Embryonic facial prominence (tissue), 1 donor: ENCODE measurements around the gene ELOF1.
"Not testable (repeated sequence)": the region's sequence is repeated elsewhere in the genome, so short reads cannot be mapped to it uniquely, and the experiment has no call there.

Experiments
- DNase-seq: peaks from one replicate; pipeline ENCODE4 v3.0.0-alpha.2; 2016; ENCODE audit errors: extremely low spot score

The ELOF1 gene

DNA sequence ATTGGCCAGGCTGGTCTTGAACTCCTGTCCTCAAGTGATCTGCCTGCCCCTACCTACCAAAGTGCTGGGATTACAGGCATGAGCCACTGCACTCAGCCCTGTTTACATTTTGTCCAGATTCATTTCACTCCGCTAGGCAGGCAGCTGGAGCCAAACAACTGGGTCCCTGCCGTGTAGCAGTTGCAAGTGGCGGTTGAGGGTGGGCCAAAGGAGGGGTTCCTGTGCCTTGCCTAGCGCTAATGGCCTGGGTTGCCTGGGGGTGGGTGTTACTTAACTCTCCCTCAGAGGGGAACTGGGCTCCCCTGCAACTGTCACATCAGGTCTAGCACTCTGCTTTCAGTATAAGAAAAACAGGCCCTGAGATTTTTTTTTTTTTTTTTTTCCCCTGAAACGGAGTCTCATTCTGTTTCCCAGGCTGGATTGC lies 11.0 kb upstream of the ELOF1 start:
- no peak for DNase-seq

DNA sequence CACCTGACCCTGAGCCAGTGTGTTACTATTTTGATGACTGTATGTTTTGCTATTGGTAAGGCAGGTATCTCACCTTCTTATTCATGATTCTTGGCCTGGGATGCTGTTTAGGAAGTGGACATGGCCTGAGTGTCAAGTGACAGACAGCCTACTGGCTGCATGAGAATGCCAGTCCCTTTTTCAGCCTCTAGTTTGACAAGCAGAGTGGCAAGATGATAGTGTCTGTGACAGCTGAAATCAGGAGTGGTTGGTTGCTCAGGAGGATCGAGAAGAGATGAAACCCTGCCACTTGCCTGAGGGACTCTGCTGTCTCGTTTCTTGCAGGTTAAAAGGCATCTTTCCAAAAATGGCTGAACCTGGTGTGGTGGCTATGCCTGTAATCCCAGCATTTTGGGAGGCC lies 7.1 kb upstream of the ELOF1 start:
- DNase-seq, result no peak

DNA sequence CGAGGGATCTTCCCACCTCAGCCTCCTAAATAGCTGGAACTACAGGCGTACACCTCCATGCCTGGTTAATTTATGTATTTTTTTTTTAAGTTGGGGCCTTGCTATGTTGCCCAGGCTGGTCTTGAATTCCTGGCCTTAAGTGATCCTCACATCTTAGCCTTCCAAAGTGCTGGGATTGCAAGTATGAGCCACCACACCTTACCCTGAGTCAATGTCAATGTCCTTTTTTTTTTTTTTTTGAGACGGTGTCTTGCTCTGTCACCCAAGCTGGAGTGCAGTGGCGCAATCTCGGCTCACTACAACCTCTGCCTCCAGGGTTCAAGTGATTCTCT lies 6.6 kb upstream of the ELOF1 start:
- DNase-seq, result not testable (repeated sequence)

DNA sequence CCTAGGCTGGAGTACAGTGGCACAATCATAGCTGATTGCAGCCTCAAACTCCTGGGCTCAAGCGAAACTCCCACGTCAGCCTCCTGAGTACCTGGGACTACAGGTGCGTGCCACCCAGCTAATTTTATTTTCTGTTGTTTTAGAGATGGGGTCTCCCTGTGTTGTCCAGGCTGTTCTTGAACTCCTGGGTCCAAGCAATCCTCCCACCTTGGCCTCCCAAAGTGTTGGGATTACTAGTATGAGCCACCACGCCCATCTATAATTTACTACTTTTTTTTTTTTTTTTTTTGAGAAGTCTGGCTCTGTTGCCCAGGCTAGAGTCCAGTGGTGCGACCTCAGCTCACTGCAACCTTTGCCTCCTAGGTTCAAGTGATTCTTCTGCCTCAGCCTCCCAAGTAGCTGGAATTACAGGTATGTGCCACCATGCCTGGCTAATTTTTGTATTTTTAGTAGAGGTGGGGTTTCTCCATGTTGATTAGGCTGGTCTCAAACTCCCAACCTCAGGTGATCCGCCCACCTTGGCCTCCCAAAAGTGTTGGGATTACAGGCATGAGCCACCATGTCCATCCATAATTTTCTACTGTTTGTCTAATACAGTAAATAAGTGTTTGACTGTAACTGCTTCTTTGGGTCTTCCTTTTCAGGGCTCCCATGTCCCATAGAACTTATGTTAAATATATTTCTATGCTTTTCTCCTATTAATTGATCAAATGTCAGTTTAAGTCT lies 5.2 kb upstream of the ELOF1 start:
- not testable (repeated sequence) for DNase-seq

DNA sequence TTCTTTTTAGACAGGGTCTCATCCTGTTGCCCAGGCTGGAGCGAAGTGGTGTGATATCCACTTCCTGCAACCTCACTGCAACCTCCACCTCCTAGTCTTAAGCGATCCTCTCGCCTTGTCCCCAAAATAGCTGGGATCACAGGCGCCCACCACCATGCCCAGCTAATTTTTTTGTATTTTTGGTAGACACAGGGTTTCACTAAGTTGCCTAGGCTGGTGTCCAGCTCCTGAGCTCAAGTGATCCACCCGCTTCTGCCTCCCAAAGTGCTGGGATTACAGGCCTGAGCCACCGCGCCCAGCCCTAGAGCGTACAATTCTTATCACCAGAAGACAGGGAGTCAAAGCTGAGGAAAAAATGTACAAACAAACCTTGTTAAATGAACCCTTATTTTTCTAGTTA lies 4.5 kb upstream of the ELOF1 start:
- DNase-seq, result no peak

DNA sequence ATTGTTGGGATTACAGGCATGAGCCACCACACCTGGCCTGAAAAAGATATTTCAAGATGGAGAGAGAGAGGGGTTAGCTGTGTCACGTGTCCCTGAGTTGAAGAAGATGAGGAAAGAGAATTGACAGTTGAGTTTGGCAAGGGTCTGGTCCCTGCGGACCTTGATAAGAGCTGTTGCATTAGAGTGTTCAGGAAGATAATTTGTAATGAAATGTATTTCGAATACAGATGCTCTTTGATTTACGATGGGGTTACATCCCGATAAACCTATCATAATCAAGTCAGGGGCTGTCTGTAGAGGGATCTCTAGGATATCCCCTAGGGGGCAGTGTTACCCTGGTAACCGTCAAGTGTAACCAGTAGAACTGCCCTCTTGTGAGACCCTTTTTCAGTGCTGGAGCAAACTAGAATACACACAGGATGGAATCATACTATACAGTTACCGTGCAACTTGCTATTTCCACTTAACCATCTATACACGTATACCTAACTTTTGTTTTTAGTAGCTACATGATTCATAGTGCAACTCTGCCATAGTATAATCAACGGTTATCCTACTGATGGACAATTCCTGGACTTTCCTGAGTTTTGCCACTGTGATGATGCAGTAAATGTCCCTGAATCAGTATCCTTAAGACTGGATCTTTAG lies 1.5 kb upstream of the ELOF1 start:
- DNase-seq, result no peak

DNA sequence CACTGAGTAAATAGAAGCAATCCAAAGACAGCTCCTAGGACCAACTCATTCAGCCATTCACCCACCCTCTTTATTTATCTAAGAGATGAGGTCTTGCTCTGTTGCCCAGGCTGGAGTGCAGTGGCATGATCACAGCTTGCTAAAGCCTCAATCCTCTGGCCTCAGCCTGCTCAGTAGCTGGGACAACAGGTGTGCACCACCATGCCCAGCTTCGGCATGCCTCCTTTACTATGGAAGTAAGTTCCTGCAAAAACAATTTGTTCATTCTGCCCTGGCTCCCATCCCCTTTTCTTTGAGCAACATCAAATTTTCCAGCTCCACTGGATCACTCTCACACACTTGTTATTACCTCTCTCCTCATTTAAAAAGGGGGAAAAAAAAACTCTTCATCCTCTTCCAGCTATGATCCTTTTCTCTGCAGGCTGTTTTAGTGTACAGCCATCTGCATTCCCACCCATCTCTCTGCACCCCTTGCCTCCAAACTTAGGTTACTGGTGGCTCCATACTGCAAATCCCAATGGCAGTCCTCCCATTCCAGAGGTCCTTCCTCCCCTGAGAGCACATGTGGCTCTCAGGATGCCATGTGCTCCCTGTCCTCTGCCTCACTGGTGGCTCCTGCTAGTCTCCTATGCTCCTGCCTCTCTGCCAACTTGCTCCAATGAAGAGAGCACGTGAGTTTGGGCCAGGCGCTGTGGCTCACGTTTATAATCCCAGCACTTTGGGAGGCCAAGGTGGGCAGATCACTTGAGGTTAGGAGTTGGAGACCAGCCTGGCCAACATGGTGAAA lies 2.2 kb downstream of the ELOF1 start:
- no peak for DNase-seq

DNA sequence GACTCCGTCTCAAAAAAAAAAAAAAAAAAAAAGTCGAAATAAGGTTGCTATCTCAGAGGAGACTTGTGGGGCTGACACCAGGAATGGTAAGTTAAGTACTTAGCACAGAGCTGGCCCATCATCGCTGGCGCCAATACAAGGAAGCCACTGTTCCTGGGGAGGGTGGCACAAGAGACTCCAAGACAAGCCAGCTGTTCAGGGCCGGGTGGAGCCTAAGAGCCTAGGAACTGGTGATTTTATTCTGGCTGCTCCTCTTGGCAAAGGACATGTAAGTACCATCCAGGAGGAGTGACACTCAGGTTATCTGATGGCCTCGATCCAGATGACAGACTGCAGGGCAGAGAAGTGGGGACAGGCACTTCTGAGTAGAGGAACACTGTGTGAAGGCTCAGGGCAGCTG lies 3.8 kb downstream of the ELOF1 start:
- DNase-seq, result no peak

DNA sequence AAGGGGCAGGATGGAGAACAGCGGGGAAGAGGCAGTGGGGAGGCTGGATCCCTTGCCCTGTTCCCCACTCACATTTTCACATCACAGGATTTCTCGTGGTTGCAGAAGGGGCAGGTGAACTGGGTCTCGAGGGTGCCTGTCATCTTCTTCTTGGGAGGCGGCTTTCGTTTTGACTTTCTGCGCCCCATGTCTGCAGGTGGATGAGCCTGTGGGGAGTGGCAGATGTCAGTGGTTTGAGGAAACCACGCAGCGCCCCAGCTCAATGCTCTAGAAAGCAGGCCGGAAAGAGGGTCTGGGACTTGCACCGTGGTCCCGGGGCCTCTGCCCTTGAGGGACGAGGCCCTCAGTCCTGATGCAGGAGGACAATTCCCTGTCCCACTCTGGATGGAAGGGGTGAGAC lies 4.9 kb downstream of the ELOF1 start:
- DNase-seq, result no peak

DNA sequence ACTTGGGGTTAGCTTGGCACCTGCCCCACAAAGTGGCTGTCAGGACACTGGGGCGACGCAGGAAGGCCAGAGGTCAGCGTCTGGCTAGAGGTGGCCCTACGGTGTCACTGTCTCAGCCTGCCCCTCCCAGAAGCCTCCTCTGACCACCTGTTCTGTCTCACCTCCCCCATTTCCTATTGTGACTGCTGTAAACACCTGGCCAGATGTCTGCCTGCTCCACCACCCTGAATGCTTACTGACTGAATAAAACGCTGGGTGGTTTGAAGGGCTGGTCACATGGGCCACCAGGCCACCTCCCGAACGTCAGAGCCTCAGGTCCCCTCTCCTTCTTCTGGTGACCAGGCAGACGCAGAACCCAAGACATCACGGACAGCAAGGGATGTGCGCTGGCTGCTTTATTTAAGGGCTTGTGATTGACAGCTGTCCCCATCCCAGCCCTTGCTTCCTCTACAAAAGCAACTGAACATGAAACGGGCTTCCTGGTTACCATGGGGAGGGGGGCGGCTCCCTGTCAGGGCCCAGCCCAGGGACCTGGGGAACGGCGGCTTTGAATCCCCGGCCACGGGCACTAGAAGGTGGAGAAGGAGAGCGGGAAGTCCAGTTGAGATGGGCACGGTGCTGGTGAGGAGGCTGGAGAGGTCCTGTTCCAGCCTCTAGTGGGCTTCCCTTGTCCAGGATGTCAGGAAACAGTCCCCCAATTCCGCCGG lies 6.2 kb downstream of the ELOF1 start:
- DNase-seq, result no peak

DNA sequence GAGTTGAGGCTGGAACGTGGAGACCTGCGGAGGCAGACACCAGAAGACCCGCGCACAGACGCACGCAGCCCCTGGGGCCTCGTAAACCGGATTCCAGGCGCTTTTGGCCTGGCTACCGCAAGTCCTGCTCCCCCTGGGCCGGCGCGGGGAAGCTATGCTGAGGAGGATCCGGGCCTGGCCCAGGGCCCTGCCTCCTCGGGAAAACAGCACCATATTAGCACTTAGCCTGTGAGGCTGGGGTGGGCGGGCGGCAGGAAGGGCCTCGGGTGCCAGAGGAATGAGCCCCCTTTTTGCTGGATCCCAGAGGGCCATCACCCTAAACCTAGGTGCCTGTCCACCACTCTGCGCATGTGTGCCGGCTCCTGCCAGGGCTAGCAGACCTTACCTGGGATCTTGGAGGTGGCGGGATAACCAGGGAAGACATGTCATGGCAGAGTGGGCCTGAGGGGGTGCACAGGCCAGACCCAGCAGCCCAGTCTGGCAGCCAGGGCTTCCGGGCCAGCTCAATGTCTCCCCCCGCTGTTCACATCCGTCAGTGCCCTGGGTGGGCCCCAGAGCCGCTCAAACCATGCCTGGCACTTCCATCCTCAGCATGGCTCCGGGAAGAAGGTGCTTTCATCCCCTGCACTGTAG lies 7.3 kb downstream of the ELOF1 start:
- no peak for DNase-seq

DNA sequence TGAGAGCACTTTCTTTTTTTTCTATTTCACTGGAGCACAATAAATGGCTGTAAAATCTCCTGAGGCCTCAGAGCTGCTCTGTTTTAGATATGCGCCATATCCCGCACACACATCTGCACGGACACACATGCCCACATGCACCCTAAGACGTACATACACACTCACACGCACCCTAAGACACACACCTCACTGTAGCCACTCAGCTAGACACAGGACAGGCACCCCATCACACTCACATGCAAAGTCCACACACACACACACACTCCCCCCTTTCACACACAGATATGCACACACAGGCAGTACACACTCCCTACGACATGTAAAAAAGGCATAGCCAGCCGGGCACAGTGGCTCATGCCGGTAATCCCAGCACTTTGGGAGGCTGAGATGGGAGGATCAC lies 8.8 kb downstream of the ELOF1 start:
- DNase-seq, result no peak

DNA sequence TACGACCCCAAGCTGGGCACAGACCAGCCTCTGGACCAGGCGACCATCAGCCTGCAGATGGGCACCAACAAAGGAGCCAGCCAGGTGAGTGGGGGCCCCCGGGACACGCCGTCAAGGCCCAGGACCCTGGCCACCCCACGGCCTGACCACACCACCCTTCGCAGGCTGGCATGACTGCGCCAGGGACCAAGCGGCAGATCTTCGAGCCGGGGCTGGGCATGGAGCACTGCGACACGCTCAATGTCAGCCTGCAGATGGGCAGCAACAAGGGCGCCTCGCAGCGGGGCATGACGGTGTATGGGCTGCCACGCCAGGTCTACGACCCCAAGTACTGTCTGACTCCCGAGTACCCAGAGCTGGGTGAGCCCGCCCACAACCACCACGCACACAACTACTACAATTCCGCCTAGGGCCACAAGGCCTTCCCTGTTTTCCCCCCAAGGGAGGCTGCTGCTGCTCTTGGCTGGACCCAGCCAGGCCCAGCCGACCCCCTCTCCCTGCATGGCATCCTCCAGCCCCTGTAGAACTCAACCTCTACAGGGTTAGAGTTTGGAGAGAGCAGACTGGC lies 9.6 kb downstream of the ELOF1 start:
- no peak for DNase-seq

DNA sequence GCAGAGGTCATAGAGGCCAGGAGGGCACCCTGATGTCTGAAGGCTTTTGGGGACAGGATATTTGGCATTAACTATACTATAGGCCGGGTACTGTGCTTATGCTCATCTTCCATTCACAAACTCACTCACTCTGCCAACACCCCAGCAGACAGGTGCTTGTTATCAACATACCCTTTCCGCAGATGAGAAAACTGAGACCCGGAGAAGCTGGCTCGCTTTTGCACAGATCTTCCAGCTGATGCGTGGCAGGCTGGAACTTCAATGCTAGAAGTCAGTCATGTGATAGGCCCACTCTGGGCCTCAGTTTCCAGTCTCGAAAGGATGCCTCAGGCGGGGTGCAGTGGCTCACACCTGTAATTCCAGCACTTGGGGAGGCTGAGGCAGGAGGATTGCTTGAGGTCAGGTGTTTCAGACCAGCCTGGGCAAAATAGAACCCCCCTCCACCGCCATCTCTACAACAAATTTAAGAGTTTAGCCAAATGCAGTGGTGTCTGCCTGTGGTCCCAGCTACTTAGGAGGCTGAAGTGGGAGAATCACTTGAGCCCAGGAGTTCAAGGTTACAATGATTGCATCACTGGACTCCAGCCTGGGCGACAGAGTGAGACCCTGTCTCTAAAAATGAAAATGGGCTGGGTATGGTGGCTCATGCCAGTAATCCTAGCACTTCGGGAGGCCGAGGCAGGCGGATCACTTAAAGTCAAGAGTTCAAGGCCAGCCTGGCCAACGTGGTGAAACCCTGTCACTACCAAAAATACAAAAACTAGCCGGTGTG lies 10.9 kb downstream of the ELOF1 start:
- DNase-seq, result no peak

DNA sequence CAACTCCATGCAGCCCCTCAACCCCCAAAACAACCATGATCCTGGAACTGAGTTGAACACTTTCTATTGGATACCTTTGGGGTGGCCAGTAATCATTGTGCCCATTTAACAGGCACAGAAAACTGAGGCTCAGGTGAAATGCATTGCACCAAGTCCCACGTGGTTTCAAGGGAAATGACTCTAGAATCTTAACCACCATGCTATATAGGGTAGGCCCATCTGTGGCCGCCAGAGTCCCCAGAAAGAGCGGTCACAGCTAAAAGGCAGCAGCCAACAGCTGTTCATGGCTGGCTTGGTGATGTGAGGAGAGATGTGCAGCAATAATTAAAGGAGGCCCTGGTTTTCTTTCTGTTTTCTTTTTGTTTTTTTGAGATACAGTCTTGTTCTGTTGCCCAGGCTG lies 17.8 kb downstream of the ELOF1 start:
- DNase-seq, result no peak

DNA sequence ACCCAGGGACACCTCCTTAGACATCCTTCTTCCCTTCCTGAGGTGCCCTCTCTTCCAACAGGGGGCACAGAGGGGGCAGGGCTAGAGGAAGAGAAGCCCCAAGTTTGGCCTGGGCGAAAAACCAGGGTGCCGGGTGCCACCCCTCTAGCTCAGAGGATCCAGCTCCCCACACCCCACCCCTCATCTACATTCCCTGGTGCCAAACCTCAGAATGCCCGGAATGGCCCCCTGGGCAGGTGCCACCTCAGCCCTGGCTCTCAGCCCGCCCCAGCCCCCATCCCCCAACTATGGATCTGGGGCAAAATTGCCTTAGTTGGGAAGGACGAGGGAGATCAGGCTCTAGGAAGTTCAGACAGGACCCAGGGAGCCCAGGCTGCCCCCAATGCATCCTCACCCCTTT lies 18.4 kb downstream of the ELOF1 start:
- no peak for DNase-seq

DNA sequence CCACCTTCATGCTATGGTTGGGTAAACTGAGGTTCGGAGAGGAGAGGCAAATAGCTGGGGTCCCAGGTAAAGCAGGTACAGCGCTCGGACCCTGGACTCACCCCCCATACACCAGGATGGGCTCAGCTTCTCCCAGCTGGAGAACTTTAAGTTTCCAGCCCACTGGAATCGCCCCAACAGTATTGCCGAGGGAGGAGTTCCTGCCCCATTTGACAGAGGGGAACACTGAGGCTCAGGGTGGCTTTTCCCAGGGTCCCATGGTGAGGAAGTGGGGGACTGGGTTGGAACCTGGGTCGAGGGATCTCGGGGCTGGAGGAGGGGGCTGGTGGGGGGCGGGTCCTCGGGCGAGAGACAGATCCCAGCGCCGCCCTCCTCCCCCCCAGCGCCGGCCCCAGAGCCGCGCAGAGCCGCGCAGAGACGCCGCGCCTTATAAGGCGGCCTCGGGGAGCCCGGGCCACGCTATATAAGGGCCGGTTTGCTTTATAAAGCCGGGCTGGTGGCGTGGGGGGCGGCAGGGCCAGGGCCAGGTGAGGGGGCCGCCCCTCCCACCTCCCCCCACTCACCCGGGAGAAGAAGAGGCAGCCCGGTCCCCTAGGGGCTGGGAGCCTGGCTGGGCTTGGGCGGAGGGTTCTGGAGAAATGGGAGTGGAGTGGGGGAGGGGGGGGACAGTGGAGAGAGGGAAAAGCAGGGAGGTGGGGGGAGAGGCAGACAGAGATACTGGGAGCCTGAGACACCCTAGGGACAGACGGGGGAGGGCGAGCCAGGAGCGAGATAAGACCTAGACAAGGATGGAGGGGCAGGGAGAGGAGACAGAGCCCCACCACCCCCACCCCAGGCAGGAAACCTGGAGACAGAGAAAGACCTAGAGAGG lies 19.3 kb downstream of the ELOF1 start:
- no peak for DNase-seq

DNA sequence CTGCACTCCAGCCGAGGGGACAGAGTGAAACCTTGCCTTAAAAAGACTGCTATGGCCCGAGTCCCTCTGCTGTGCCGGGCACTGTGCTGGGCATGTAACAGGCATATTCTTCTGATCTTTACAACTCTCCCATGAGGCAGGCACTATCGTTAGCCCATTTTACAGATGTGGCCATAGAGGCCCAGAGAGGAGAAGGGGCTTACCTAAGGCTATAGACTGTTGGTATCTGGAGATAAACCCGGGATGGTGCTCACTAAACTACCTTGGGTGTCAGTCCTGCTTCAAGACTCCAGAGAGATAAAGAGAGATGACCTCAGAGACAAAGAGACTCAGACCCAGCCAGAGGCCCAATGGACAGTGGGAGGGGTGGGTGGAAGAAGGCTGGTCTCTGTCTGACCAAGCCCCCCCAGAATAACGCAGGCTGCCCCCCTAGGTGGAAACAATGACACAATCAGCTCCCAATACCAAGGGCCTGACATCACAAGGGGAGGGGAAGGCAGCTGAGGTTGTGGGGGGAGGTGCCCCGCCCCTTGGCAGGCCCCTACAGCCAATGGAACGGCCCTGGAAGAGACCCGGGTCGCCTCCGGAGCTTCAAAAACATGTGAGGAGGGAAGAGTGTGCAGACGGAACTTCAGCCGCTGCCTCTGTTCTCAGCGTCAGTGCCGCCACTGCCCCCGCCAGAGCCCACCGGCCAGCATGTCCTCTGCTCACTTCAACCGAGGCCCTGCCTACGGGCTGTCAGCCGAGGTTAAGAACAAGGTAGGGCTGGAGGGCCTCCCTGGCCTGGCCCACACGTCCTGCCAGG lies 20.6 kb downstream of the ELOF1 start, which contains the start of gene CNN1:
TSS of gene CNN1 (plus strand) at position 620 of the 805 bp plus-strand sequence. CDS start at position 697, 77 bp downstream.
- DNase-seq, result no peak
